ENCODE measurements around the gene HLA-DOA. TPM values are rescaled to one million over a fixed set of nuclear protein-coding genes. Genes with fewer than 3 reads are reported as not detected.

Gene HLA-DOA
- total and polyA plus RNA-seq, 2 of the 8 experiments (the other 6 are each of a cell fraction or from before 2014, with no cell fraction given) = 23.7 to 89.0 TPM

DNA sequence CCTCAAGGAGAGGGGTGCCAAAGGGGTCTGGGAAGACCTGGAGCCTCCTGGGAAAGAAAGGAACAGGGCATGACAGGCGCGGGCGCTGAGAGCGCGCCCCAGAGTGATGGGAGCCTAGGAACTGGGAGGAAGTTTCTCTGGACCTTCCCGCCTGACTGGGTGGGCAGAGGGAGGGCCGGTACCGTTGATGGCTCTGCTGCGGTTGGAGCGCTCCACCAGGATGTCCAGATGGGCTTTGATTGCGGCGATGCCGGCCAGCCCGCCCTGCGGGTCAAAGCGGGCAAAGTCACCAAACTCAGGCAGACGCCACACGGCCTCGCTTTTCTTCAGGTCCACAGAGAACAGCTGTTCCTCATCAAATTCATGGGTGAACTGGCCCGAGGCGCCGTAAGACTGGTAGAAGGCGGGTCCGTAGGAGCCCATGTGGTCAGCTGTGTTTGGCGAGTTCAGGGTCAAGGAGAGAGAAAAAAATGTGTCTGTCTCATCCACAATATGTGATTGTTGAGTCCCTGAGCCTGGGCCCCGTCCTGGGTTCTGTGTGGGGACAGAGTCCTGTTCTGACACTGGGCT, 1.5 kb downstream of the HLA-DOA start (continued):
- no peak for TF ChIP-seq RFX5 (IDR thresholded peaks at IDR 0.05; ENCODE audit: borderline replicate concordance, low read depth, low read length)

Measured in H1 (cell line).